Right lobe of liver (tissue), 4 donors: ENCODE results near the gene NIPAL3.

ENCODE experiments used
- CTCF ChIP-seq, 4 donors: fragments of 200-600 bp in 3 of 4; fragments of 450-650 bp in 1 of 4; IDR thresholded peaks; one replicate each; pipeline versions ENCODE4 v1.5.1 to v1.8.0; 2016 to 2022; ENCODE audit warnings: antibody characterized with exemption in 4 of 4, mild to moderate bottlenecking in 2 of 4
- POLR2A ChIP-seq: fragments of 450-650 bp; IDR thresholded peaks from one replicate; pipeline ENCODE4 v1.6.1; 2017; ENCODE audit warnings: antibody characterized with exemption, mild to moderate bottlenecking
- donor health status: DM: no; HTN: no; CAD: no.
- donor health status: DM: no; HTN: no; CAD: no.
- donor health status: DM: no; HTN: yes; CAD: no.

GRCh38 chr1:24483441-24483840 is 67.8 kb downstream of the NIPAL3 start:
- TF ChIP-seq CTCF (IDR thresholded peaks at IDR 0.05) (no peak), POLR2A (no peak)
